GM06990 (cell line): ENCODE measurements around the gene CCDC149.

Experiments
- DNase-seq: peaks from one replicate; pipeline ENCODE4 v3.0.0-alpha.2; 2011; ENCODE audit not compliant: insufficient read length; ENCODE audit errors: extremely low read depth
- H3K27me3 ChIP-seq: replicated peaks from 2 replicates; pipeline ENCODE4 v1.6.0; 2011; ENCODE audit warnings: low read length; ENCODE audit not compliant: control insufficient read depth, insufficient read depth
- H3K36me3 ChIP-seq: 2 replicates; pipeline ENCODE4 v1.5.1; 2011; ENCODE audit warnings: low read length; ENCODE audit not compliant: control insufficient read depth, insufficient read depth
- H3K4me3 ChIP-seq: replicated peaks from 2 replicates; pipeline ENCODE4 v1.5.1; 2011; ENCODE audit warnings: low read depth, mild to moderate bottlenecking, control low read depth, low read length
- TF ChIP-seq, protein P1 (sequence below): IDR thresholded peaks from 2 replicates; pipeline ENCODE4 v1.5.1; 2011; ENCODE audit warnings: low read length, control low read depth, mild to moderate bottlenecking, inconsistent platforms; ENCODE audit not compliant: insufficient read depth, poor library complexity, severe bottlenecking

Gene CCDC149

DNA sequence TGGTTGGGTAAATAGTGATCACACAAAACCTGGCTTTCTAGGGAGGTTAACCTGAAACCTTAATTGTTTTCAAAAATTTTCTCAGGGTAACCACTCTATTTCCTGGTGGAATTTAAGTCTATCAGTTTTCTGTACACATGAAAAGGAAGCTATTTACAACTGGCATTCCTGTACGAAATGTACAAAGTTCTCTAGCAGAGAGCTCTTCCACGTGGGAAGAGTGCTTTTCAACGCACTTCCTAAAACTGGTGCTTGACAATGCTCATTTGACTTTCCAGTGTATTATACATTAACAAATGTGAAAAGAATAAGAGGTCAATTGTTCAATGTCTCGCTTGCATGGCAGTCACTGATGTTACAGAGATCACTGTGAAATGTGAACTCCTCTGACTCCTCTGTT, 120.3 kb downstream of the CCDC149 start:
- no peak for DNase-seq
- Histone ChIP-seq H3K36me3 (no peaks in the 10 kb centered on the region), H3K4me3 (no peak overlapping the region), H3K27me3 (no peaks in the 10 kb centered on the region; the same call in 1 of the 2 replicates)
- TF ChIP-seq, protein P1, sequence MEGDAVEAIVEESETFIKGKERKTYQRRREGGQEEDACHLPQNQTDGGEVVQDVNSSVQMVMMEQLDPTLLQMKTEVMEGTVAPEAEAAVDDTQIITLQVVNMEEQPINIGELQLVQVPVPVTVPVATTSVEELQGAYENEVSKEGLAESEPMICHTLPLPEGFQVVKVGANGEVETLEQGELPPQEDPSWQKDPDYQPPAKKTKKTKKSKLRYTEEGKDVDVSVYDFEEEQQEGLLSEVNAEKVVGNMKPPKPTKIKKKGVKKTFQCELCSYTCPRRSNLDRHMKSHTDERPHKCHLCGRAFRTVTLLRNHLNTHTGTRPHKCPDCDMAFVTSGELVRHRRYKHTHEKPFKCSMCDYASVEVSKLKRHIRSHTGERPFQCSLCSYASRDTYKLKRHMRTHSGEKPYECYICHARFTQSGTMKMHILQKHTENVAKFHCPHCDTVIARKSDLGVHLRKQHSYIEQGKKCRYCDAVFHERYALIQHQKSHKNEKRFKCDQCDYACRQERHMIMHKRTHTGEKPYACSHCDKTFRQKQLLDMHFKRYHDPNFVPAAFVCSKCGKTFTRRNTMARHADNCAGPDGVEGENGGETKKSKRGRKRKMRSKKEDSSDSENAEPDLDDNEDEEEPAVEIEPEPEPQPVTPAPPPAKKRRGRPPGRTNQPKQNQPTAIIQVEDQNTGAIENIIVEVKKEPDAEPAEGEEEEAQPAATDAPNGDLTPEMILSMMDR: no peak

DNA sequence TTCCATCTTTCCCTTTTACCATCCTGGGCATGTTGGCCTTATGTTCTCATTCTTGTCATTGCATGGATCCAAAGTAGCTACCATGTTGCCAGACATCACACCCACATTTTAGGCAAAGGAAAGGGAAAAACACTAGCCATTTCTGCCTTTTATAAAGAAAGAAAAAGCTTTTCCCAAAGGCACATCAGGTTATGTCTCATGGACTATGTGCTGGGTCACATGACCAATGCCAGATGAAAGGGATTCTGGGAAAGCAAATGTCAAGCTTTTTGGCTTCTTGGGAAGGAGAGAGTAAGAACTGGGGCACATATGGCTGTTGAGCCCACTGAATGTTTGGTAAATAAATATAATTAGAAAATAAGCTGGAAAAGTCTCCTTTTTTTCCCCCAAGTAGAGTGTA, 121.8 kb downstream of the CCDC149 start:
- TF ChIP-seq, protein P1: no peak
- no peak overlapping the region for H3K4me3 ChIP-seq
- no peaks in the 10 kb centered on the region for H3K36me3 ChIP-seq
- H3K27me3 ChIP-seq: no peaks in the 10 kb centered on the region; the same call in 1 of the 2 replicates
- no peak for DNase-seq

DNA sequence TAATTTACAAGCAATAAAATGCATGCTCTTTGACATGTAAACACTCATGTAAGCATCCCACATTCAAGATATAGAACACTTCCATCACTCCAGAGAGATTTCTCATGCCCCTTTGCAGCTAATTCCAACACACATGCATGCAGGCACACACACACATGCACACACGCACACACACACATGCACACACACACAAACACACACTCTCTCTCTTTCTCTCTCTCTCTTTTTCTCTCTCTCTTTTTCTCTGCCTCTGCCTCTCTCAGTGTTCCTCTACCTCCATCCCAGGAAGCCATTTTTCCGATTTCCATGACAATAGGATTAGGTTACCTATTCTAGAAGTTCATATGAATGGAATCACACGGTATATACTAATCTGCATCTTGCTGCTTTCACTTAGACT, 129.3 kb downstream of the CCDC149 start:
- DNase-seq: no peak
- no peak overlapping the region for H3K4me3 ChIP-seq
- H3K36me3 ChIP-seq: no peaks in the 10 kb centered on the region
- TF ChIP-seq, protein P1: no peak
- no peaks in the 10 kb centered on the region for H3K27me3 ChIP-seq

DNA sequence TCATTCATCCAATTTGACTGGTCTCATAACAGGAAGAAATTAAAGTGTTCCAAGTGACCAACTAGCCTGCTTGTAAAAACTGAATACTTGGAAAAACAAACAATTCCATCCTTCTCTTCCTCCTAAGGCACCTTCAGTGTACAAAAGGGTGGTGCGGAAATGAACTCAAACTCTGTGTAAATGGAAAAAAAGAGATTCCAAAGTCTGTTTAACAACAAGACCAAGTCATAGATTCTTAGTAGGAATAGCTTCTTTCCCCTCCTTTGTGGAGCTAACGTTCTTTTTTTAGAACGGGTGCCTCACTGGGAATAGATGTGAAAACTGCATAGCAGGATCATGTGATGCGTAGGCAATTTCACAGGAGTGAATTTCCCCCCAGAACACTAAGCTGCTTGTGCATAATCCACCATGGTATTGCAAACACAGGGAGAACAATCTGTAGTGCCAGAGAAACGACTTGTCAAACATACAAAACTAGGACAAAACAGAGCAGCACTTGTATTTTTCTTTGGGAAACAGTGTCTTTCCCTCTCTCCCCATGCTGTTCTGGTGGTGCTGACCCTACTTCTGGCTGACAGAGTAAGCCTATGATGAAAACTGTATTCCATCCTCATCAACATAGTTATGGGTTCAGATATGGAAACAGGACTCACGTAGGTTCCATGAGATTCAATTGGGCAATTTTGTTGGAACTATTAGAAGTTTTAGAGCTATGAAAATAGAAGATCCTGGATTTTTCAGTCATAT, 130.7 kb downstream of the CCDC149 start:
- Histone ChIP-seq H3K36me3 (no peaks in the 10 kb centered on the region), H3K27me3 (no peaks in the 10 kb centered on the region), H3K4me3 (no peak overlapping the region)
- TF ChIP-seq, protein P1: no peak
- DNase-seq: no peak

DNA sequence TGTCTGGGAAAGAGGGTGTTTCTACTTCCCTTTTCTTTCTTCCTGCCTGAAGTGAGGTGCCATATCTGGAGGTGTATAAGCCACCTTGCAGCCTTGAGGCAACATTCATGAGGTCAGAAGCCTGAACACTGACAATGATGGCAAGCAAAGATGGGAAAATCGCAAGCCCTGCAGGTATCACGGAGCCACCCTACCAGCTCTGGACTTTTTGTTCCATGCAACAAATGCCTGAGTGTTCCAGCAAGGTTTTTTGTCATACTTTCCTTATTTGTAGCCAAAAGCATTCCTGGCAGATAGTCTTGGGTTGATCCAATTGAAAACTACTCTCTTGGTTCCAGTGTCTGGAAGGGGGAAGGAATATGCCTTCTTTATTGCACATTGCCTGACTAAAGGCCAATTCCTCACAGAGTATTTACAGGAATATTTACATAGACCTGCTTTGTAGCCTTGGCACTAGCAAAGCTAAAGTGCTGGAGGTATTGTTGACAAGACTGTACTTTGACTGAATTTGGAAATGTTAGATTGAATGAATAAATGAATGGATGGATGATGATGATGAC, 131.8 kb downstream of the CCDC149 start:
- DNase-seq: no peak
- Histone ChIP-seq H3K4me3 (no peak overlapping the region), H3K27me3 (no peaks in the 10 kb centered on the region), H3K36me3 (no peaks in the 10 kb centered on the region)
- TF ChIP-seq, protein P1: no peak
